Gastroesophageal sphincter (tissue), 4 donors: Measurements from ENCODE around the gene GBX1. TPM values are rescaled to one million over a fixed set of nuclear protein-coding genes. Genes with fewer than 3 reads are reported as not detected.

Experiments
- ATAC-seq: fragments of 150-250 bp; one replicate; pipeline ENCODE4 v1.9.1; 2016; ENCODE audit warnings: mild to moderate bottlenecking, moderate library complexity
- H3K27ac ChIP-seq, 4 donors: fragments of 200-600 bp; sonication (generic) in 3 of 4; 1 replicate in 3 of 4; 2 replicates in 1 of 4; pipeline ENCODE4 v1.5.1; 2016 to 2019
- H3K27me3 ChIP-seq: fragments of 200-600 bp; sonication (generic); one replicate; pipeline ENCODE4 v1.5.1; 2019
- H3K36me3 ChIP-seq, 2 donors: fragments of 200-600 bp; sonication (generic); one replicate each; pipeline ENCODE4 v1.5.1; 2019; ENCODE audit warnings: control low read depth in 1 of 2
- H3K4me1 ChIP-seq, 3 donors: fragments of 200-600 bp; sonication (generic); 1 replicate in 2 of 3; 2 replicates in 1 of 3; pipeline ENCODE4 v1.5.1; 2016 to 2019; ENCODE audit warnings: control low read depth in 2 of 3
- H3K4me3 ChIP-seq, 2 donors: fragments of 200-600 bp; sonication (generic); one replicate each; pipeline ENCODE4 v1.5.1; 2019; ENCODE audit warnings: mild to moderate bottlenecking in 1 of 2, moderate library complexity in 1 of 2
- H3K9me3 ChIP-seq, 3 donors: fragments of 200-600 bp; sonication (generic); one replicate each; pipeline ENCODE4 v1.5.1; 2017 to 2019; ENCODE audit warnings: control low read depth in 2 of 3
- CTCF ChIP-seq, 4 experiments: fragments of 200-600 bp in 2 of 4; fragments of 450-650 bp in 2 of 4; sonication (generic) in 1 of 4; IDR thresholded peaks; one replicate each; pipeline ENCODE4 v1.5.1; 2017 to 2019; ENCODE audit warnings: antibody characterized with exemption in 4 of 4, mild to moderate bottlenecking in 2 of 4, moderate library complexity in 2 of 4
- EP300 ChIP-seq: sonication (generic); formaldehyde crosslinking; IDR thresholded peaks from one replicate; pipeline ENCODE4 v1.6.1; 2017; ENCODE audit warnings: antibody characterized with exemption, mild to moderate bottlenecking
- POLR2A ChIP-seq, 2 donors: fragments of 450-650 bp; IDR thresholded peaks; one replicate each; pipeline ENCODE4 v1.6.1; 2017; ENCODE audit warnings: antibody characterized with exemption in 2 of 2, mild to moderate bottlenecking in 2 of 2, moderate library complexity in 1 of 2
- POLR2AphosphoS5 ChIP-seq: sonication (generic); formaldehyde crosslinking; IDR thresholded peaks from one replicate; pipeline ENCODE4 v1.6.1; 2017; ENCODE audit warnings: antibody characterized with exemption
- WGBS, 2 donors: methylation state at CpG; one replicate each; pipeline ENCODE4 v1.1.5; 2018; ENCODE audit warnings: low coverage in 1 of 2; 5-methylcytosine and 5-hydroxymethylcytosine counted together
- total RNA-seq, 4 donors: library from RNA; depleted of rRNA; stranded (reverse); fragments of >200 nt; gene quantifications; one replicate each; pipeline ENCODE4 v1.1.0, GENCODE V29; 2016

The GBX1 gene
- total RNA-seq, 4 donors from 2014 or later: not detected

GRCh38 chr7:151113344-151114150, 53.9 kb downstream of the GBX1 start:
- Histone ChIP-seq H3K4me1 (peaks cover 0 to 56% (median 16%) of the 10 kb centered on the region in 3 donors), H3K27me3 (no peaks in the 10 kb centered on the region), H3K9me3 (no peaks in the 10 kb centered on the region), H3K36me3 (peaks cover 0 to 16% of the 10 kb centered on the region in 2 donors), H3K4me3 (no peak overlapping the region), H3K27ac (no peak overlapping the region)
- 59% methylated on average over 5 of the region's 13 CpGs; no CpG with 5 or more reads in 1 of the 2 donors for WGBS, 2 donors
- TF ChIP-seq POLR2A (IDR thresholded peaks at IDR 0.05) (no peak), POLR2AphosphoS5 (no peak), CTCF (IDR thresholded peaks at IDR 0.05) (no peak), EP300 (no peak)
- ATAC-seq: no peak

- Histone ChIP-seq H3K27ac (peak overlapping the region in 3 of 4 donors; percentile 6 to 57 (median 11)), H3K4me1 (peaks cover 0 to 52% (median 15%) of the 10 kb centered on the region in 3 donors)
- peak; percentile 69 for ATAC-seq
Observed at GRCh38 chr7:151110941-151111645, 56.4 kb downstream of the GBX1 start.

GRCh38 chr7:151110236-151110940, 57.1 kb downstream of the GBX1 start:
- ATAC-seq: no peak
- TF ChIP-seq EP300: no peak
- no peak for TF ChIP-seq POLR2AphosphoS5
- no peak for TF ChIP-seq CTCF (IDR thresholded peaks at IDR 0.05)
- TF ChIP-seq POLR2A (IDR thresholded peaks at IDR 0.05): no peak
- WGBS, 2 donors: 61 to 65% methylated on average over 6 to 10 of the region's 11 CpGs

More at GRCh38 chr7:151110941-151111645, 56.4 kb downstream of the GBX1 start:
- no peak for TF ChIP-seq POLR2A (IDR thresholded peaks at IDR 0.05)
- peak in 3 of 4 experiments; percentile 88 to 94 (median 90) for TF ChIP-seq CTCF (IDR thresholded peaks at IDR 0.05)
- TF ChIP-seq POLR2AphosphoS5: peak; percentile 18
- Histone ChIP-seq H3K9me3 (no peaks in the 10 kb centered on the region), H3K4me3 (no peak overlapping the region), H3K27me3 (no peaks in the 10 kb centered on the region), H3K36me3 (peaks cover 0 to 6% of the 10 kb centered on the region in 2 donors)
- WGBS, 2 donors: 25% methylated on average over 2 of the region's 20 CpGs; no CpG with 5 or more reads in 1 of the 2 donors

GRCh38 chr7:151109094-151110048, 58.1 kb downstream of the GBX1 start:
- 70 to 78% methylated on average over 2 to 8 of the region's 15 CpGs for WGBS, 2 donors
- TF ChIP-seq POLR2AphosphoS5 (no peak), POLR2A (IDR thresholded peaks at IDR 0.05) (no peak), EP300 (no peak), CTCF (IDR thresholded peaks at IDR 0.05) (no peak)
- Histone ChIP-seq H3K9me3 (no peaks in the 10 kb centered on the region), H3K27ac (peak overlapping the region in 2 of 4 donors; percentile 28 to 57), H3K4me1 (peaks cover 0 to 46% (median 9%) of the 10 kb centered on the region in 3 donors), H3K27me3 (no peaks in the 10 kb centered on the region), H3K4me3 (no peak overlapping the region), H3K36me3 (peaks cover 0 to 13% of the 10 kb centered on the region in 2 donors)
- peak; percentile 54 for ATAC-seq

More at GRCh38 chr7:151110236-151110940, 57.1 kb downstream of the GBX1 start:
- no peak overlapping the region for H3K4me3 ChIP-seq
- peaks cover 0 to 45% (median 9%) of the 10 kb centered on the region in 3 donors for H3K4me1 ChIP-seq
- peak overlapping the region in 3 of 4 donors; percentile 11 to 57 (median 28) for H3K27ac ChIP-seq
- H3K36me3 ChIP-seq: peaks cover 0 to 6% of the 10 kb centered on the region in 2 donors
- H3K27me3 ChIP-seq: no peaks in the 10 kb centered on the region
- no peaks in the 10 kb centered on the region for H3K9me3 ChIP-seq
